ENCODE data around the gene RAB1B. TPM values are rescaled to one million over a fixed set of nuclear protein-coding genes. Genes with fewer than 3 reads are reported as not detected.

The RAB1B gene
- total and polyA plus RNA-seq, 3 donors from 2014 or later = 63.2 to 180 (median 107) TPM

DNA sequence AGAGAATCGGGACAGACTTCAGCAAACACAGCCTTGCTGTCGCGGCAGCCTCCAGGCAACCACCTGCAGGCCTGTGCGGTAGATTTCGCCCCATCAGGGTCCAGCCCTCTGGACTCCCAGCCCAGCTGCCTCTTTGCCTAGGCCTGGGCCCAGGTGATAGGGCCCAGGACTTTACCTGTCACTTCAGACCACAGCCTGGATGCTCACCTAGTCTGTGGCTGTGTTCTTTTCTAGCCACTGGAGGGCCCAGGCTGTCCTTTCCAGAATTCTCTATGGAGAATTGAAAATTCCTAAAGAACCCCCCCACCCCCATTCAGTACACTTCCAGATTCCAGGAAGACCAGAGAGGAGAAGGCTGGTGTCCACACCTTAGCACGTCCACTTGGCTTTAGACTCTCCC lies 30.6 kb upstream of the RAB1B start:
- no peak for DNase-seq
- no peaks in the 10 kb centered on the region for H3K27me3 ChIP-seq
- no peak for TF ChIP-seq POLR2A (IDR thresholded peaks at IDR 0.05)
- TF ChIP-seq, protein P1, sequence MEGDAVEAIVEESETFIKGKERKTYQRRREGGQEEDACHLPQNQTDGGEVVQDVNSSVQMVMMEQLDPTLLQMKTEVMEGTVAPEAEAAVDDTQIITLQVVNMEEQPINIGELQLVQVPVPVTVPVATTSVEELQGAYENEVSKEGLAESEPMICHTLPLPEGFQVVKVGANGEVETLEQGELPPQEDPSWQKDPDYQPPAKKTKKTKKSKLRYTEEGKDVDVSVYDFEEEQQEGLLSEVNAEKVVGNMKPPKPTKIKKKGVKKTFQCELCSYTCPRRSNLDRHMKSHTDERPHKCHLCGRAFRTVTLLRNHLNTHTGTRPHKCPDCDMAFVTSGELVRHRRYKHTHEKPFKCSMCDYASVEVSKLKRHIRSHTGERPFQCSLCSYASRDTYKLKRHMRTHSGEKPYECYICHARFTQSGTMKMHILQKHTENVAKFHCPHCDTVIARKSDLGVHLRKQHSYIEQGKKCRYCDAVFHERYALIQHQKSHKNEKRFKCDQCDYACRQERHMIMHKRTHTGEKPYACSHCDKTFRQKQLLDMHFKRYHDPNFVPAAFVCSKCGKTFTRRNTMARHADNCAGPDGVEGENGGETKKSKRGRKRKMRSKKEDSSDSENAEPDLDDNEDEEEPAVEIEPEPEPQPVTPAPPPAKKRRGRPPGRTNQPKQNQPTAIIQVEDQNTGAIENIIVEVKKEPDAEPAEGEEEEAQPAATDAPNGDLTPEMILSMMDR (IDR thresholded peaks at IDR 0.05) = no peak
- H3K27ac ChIP-seq = no peak overlapping the region
- no peaks in the 10 kb centered on the region for H3K36me3 ChIP-seq (ENCODE audit: low read depth, missing control alignments)
- H3K4me3 ChIP-seq = no peak overlapping the region
- H3K9me3 ChIP-seq = no peaks in the 10 kb centered on the region
- peaks cover 13% of the 10 kb centered on the region for H3K4me1 ChIP-seq
- intact Hi-C loops (cut with DNase I; ENCODE audit: low total_unique reads) = no loop called here
- WGBS, 2 donors = 91 to 95% methylated on average over 5 to 6 of the region's 6 CpGs

- no peaks in the 10 kb centered on the region for H3K36me3 ChIP-seq (ENCODE audit: low read depth, missing control alignments)
- H3K4me3 ChIP-seq = no peak overlapping the region
- DNase-seq = no peak
- no peak overlapping the region for H3K27ac ChIP-seq
- TF ChIP-seq POLR2A (IDR thresholded peaks at IDR 0.05) = no peak
- intact Hi-C loops (cut with DNase I; ENCODE audit: low total_unique reads) = no loop called here
- H3K9me3 ChIP-seq = no peaks in the 10 kb centered on the region
- 93% methylated on average over 17 of the region's 17 CpGs; no CpG with 5 or more reads in 1 of the 2 donors for WGBS, 2 donors
- no peaks in the 10 kb centered on the region for H3K27me3 ChIP-seq
- H3K4me1 ChIP-seq = peaks cover 13% of the 10 kb centered on the region
Measured at GRCh38 chr11:66238786-66239413, 29.5 kb upstream of the RAB1B start.

GRCh38 chr11:66239511-66239910 lies 28.9 kb upstream of the RAB1B start:
- no peaks in the 10 kb centered on the region for H3K27me3 ChIP-seq
- H3K4me3 ChIP-seq = no peak overlapping the region
- H3K36me3 ChIP-seq (ENCODE audit: low read depth, missing control alignments) = no peaks in the 10 kb centered on the region
- TF ChIP-seq POLR2A (IDR thresholded peaks at IDR 0.05) = no peak
- TF ChIP-seq, protein P1 (IDR thresholded peaks at IDR 0.05) = no peak
- no peak for DNase-seq
- H3K9me3 ChIP-seq = no peaks in the 10 kb centered on the region
- H3K27ac ChIP-seq = no peak overlapping the region
- H3K4me1 ChIP-seq = peaks cover 13% of the 10 kb centered on the region
- 91 to 92% methylated on average over 3 of the region's 3 CpGs for WGBS, 2 donors
- intact Hi-C loops (cut with DNase I; ENCODE audit: low total_unique reads) = no loop called here

- TF ChIP-seq, protein P1 (IDR thresholded peaks at IDR 0.05) = no peak
- TF ChIP-seq POLR2A (IDR thresholded peaks at IDR 0.05) = no peak
- H3K27me3 ChIP-seq = no peaks in the 10 kb centered on the region
- no peaks in the 10 kb centered on the region for H3K36me3 ChIP-seq (ENCODE audit: low read depth, missing control alignments)
- H3K27ac ChIP-seq = no peak overlapping the region
- no peaks in the 10 kb centered on the region for H3K9me3 ChIP-seq
- peaks cover 13% of the 10 kb centered on the region for H3K4me1 ChIP-seq
- WGBS, 2 donors = 91% methylated on average over 25 of the region's 25 CpGs
- intact Hi-C loops (cut with DNase I; ENCODE audit: low total_unique reads) = no loop called here
- H3K4me3 ChIP-seq = no peak overlapping the region
- DNase-seq = no peak
Measured at GRCh38 chr11:66239998-66240780, 28.2 kb upstream of the RAB1B start.

- Histone ChIP-seq H3K9me3 (no peaks in the 10 kb centered on the region), H3K36me3 (ENCODE audit: low read depth, missing control alignments) (no peaks in the 10 kb centered on the region), H3K4me3 (no peak overlapping the region), H3K4me1 (peaks cover 13% of the 10 kb centered on the region), H3K27me3 (no peaks in the 10 kb centered on the region), H3K27ac (no peak overlapping the region)
- no peak for DNase-seq
- TF ChIP-seq POLR2A (IDR thresholded peaks at IDR 0.05) = no peak
- TF ChIP-seq, protein P1 (IDR thresholded peaks at IDR 0.05) = no peak
- intact Hi-C loops (cut with DNase I; ENCODE audit: low total_unique reads) = no loop called here
- 82 to 88% methylated on average over 9 of the region's 9 CpGs for WGBS, 2 donors
Measured at GRCh38 chr11:66240781-66241136, 27.7 kb upstream of the RAB1B start.
